GM12864 (cell line): Measurements from ENCODE around the gene CATSPERD.
A peak's percentile ranks its signal among the peaks of the same experiment; 100 is the strongest.

Source experiments
- DNase-seq: peaks from one replicate; pipeline ENCODE4 v3.0.0-alpha.2; 2011; ENCODE audit warnings: low read depth
- H3K4me3 ChIP-seq: 2 replicates; pipeline ENCODE4 v1.5.1; 2011; ENCODE audit warnings: mild to moderate bottlenecking, low read depth, low read length, control low read depth
- CTCF ChIP-seq: IDR thresholded peaks from 2 replicates; pipeline ENCODE4 v1.5.1; 2011; ENCODE audit warnings: low read depth, mild to moderate bottlenecking, moderate library complexity, low read length, control low read depth, inconsistent platforms; ENCODE audit errors: missing control alignments

Gene CATSPERD

DNA sequence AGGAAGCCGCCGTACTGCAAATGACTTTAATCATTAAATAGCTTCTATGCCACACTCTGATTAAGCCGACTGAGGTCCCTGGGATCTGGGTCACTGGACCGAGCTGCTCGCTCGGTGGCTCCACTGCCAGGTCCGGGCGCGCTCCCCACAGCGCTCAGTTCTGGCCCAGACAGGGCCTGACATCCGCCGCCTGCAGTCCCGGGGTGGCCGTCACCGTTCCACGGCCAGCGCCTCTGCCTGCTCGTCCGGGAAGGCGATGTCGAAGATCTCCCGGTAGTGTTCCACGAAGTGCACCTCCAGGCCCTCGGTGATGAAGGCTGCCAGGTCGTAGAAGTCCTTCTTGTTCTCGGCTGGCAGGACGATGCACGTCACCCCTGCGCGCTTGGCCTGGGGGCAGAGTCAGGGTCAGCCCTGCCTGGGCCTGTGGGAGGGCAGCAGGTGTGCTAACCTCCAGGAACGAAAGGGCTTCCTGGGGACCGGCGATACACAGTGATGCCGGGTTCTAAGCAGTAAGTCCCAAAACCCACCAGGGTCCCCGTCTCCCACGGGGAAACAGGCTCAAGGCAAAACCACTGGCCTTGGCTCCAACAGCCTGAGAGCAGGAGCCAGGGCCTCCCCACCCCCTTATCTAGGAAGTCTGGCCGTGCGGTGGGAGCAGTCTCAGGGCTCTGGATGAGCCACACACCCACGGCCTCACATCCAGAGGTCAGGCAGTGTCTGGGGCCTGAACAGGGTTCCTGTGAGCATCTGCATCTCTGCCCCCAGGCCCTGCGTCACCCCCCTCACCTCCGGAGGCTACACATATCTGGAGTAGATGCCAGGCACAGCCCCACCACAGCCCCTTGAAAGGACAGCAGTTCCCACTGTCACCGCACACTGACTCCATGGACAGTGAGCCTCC, 28.4 kb upstream of the CATSPERD start:
- no peak for DNase-seq
- no peak for TF ChIP-seq CTCF
- H3K4me3 ChIP-seq = peak overlapping the region; percentile 88

DNA sequence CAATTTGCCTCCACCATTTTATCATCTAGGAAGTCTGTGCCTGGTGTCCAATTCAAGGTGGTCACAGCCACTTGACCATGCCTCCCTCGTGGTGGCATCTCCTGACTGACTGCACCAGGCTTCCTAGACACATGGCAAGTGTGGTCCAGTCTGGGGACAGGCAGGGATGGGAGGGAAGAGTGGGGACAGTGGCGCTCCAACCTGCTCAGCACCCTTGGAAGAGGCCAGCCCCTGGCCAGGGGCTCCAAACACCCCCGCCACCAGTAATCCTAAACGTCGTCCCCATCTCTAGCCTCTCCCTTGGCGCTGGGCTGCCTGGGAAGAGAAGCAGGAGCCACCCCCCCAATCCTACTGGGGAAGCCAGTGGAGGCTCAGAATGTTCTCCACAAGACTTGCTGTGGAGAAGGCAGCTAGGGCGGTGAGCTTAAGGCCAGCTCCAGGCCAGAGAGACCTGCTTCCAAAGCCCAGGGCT, 27.7 kb upstream of the CATSPERD start:
- DNase-seq = no peak
- peak overlapping the region; percentile 88 for H3K4me3 ChIP-seq
- no peak for TF ChIP-seq CTCF

GRCh38 chr19:5693195-5694166, 27.0 kb upstream of the CATSPERD start:
- H3K4me3 ChIP-seq = no peak overlapping the region; the same call in 1 of the 2 replicates
- TF ChIP-seq CTCF = no peak
- DNase-seq = no peak

DNA sequence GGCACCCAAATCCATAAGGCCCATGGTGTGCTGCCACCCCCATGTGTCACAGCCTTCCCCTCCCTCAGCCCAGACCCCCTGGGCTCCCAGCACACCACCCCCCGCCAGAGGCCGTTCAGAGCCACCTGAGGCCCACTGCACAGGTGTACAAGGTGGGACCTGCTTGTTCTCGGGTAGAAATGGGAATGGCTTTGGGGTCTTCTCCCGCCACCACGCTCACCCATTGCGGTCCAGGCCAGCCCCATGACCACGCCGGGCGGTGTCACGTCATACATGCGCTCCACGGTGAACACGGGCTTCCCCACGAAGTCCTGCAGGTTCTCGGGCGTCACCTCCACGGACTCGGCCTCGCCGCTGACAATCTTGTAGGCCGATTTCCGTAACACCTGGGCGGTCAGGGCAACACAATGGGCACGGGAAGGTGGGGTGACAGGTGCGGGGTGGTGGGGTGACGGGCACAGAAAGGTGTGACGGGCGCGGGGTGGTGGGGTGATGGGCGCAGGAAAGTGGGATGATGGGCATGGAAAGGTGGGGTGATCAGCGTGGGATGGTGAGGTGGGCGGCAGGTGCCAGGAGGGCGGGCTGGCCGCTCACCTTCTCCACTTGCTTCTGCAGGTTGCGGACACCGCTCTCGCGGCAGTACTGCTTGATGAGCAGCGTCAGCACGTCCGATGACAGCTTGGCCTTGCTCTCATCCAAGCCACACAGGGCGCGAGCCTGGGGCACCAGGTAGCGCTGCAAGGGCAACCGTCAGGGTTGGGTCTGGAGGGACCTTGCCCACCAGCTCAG, 26.1 kb upstream of the CATSPERD start:
- DNase-seq = no peak
- TF ChIP-seq CTCF = no peak
- H3K4me3 ChIP-seq = no peak overlapping the region

- no peak for DNase-seq
- H3K4me3 ChIP-seq = no peak overlapping the region
- TF ChIP-seq CTCF = no peak
These were observed 25.3 kb upstream of the CATSPERD start for GRCh38 chr19:5694956-5695648.
